AG04449 (cell line): ENCODE data around the gene MAMSTR.
A peak's percentile ranks its signal among the peaks of the same experiment; 100 is the strongest.

ENCODE experiments used
- CTCF ChIA-PET: fragments of 350-600 bp; formaldehyde crosslinking; extraction: SDS; loops from one replicate; lab custom pipeline; 2021; ENCODE audit warnings: antibody characterized with exemption; lab: Yijun Ruan, JAX
- POLR2A ChIA-PET: fragments of 400-600, 350-600 bp; formaldehyde crosslinking; extraction: SDS; loops from one replicate; lab custom pipeline; 2020; ENCODE audit warnings: antibody characterized with exemption, inconsistent platforms; lab: Yijun Ruan, JAX
- DNase-seq: peaks from one replicate; pipeline ENCODE4 v3.0.0-alpha.2; 2010; ENCODE audit warnings: low read depth, low spot score
- H3K4me3 ChIP-seq: 2 replicates; pipeline ENCODE4 v1.5.1; 2011; ENCODE audit warnings: low read depth, mild to moderate bottlenecking, control low read depth, low read length
- CTCF ChIP-seq: IDR thresholded peaks from one replicate; pipeline ENCODE4 v1.5.1; 2011; ENCODE audit warnings: mild to moderate bottlenecking, moderate library complexity, low read length, control low read depth, inconsistent platforms; ENCODE audit not compliant: insufficient read depth; ENCODE audit errors: missing control alignments

The MAMSTR gene

DNA sequence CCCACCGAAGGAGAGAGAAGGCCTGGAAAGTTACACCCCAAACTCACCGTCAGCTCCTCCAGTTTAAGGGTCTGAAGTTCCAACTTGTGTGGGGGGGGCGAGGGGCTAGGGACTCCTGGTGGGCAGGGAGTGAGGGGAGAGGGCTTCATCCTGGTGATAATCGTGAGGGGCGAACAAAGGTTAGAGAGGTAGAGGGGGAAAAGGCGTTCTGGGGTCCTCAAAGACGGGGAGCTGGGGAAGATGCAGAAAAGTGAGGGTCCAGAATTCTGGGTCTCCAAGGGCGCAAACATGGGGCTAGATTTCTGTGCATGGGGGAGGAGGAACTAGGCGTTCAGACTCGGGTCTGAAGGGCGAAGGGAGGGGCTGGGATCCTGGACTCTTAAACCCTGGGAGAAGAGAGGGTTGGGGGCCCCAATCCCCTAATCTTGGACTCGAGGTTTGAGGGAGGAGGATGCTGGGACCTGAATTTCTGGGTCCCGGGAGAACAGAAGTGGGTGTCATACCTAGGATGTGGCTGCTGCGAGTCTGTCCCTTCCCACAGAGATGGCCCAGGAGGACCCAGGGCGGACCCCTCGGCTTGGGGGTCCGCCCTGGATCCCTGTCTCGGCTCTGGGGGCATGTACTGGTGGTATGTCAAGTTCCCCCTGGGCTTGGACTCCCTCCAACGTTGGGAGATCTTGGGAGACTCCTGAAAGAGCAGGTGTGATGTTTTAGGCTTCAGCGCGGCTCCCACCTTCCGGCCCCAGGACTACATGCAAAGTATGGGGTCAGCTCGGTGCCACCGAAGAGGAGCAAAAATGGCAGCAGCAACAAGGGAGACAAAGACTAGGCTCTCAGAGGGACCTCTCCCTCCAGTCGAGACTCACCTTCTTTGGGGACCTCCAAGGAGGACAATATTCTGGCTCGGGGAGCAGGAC is 4.5 kb downstream of the MAMSTR start:
- POLR2A ChIA-PET = no interaction called here
- peak overlapping the region; percentile 63 for H3K4me3 ChIP-seq
- no peak for TF ChIP-seq CTCF
- CTCF ChIA-PET = interaction anchor here (0.7 to 3.5 kb wide), 2 partner anchors 40 to 128 kb away, joined by 3 to 23 read pairs; no protein-coding TSS in a partner anchor
- DNase-seq = no peak

GRCh38 chr19:48713864-48714755 is 5.4 kb downstream of the MAMSTR start:
- peak overlapping the region; percentile 82 for H3K4me3 ChIP-seq
- ChIA-PET POLR2A (interaction anchor here (0.5 to 1.8 kb wide), 2 partner anchors 14 to 56 kb away, joined by 3 to 7 read pairs; no protein-coding TSS in a partner anchor), CTCF (interaction anchor here (0.7 to 3.5 kb wide), 5 partner anchors 12 to 128 kb away, joined by 3 to 23 read pairs (median 5); partner anchors contain the start of gene FUT2)
- peak; percentile 93 for DNase-seq
- no peak for TF ChIP-seq CTCF

DNA sequence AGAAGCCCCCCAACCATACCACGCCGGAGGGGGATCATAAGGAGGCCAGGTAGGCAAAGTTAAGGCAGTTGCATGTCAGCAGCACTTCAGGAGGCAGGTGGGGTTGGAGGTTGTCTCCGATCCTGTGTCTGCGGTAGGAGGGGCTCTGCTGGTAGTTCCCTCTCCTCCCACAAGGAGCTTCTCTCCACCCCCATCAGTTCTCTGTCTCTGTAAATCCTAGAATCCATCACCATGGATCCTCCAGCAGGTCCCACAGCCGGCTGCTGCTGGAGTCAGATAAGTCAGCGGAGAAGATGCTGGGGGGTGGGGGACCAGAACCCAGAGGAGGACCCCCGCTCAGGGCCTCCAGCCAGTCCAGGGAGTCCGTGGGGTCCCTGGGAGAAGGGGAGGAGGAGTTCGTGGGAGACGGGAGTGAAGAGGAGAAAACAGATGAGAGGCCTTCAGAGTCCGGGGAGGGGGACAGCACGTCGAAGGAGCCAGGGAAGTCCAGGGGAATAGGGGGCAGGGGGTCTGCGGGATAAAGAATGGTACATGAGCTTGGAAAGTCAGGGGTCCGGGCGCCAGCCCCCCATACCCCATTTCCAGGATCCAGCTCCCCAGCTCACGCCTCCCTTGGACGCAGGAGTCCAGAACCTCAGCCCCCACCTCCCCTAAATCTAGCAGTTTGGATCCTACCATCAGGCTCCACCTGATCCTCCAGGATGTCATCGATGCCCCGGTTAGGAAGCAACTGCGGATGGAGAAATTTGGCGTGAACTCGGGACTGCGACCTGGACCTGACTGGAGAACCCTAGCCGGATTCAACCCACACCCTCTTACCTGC is 6.3 kb downstream of the MAMSTR start:
- CTCF ChIA-PET = interaction anchor here (0.7 to 3.5 kb wide), 7 partner anchors 11 to 68 kb away, joined by 3 to 23 read pairs (median 3); partner anchors contain the start of gene FUT2
- TF ChIP-seq CTCF = peak; percentile 50
- POLR2A ChIA-PET = interaction anchor here (1.8 kb wide), 1 partner anchor 13 kb away, joined by 7 read pairs; no protein-coding TSS in a partner anchor
- H3K4me3 ChIP-seq = peak overlapping the region; percentile 82
- DNase-seq = no peak

DNA sequence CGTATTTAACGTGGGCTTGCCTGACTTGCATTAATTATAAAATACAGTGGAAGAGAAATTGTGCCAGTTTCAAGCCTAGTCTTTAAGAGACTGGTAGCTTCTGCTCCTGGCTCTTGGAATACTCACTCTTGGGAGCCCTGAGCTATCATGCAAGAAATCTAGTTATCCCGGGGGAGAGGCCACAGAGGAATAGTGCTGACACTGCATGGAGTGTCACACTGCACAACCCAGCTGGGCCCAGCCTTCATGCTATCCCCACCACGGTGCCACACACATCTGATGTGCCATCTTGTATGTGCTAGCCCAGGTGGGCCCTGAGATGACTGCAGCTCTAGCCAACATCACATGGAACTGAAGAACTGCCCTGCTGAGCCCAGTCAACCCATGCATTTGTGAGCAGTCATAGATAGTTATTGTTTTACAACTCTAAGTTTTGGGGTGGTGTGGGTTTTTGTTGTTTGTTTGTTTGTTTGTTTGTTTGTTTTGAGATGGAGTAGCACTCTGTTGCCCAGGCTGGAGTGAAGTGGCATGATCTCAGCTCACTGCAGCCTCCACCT is 8.3 kb downstream of the MAMSTR start:
- TF ChIP-seq CTCF = no peak
- no peak for DNase-seq
- POLR2A ChIA-PET = no interaction called here
- no peak overlapping the region for H3K4me3 ChIP-seq
- CTCF ChIA-PET = interaction anchor here (1.2 kb wide), 1 partner anchor 22 kb away, joined by 3 read pairs; no protein-coding TSS in a partner anchor

DNA sequence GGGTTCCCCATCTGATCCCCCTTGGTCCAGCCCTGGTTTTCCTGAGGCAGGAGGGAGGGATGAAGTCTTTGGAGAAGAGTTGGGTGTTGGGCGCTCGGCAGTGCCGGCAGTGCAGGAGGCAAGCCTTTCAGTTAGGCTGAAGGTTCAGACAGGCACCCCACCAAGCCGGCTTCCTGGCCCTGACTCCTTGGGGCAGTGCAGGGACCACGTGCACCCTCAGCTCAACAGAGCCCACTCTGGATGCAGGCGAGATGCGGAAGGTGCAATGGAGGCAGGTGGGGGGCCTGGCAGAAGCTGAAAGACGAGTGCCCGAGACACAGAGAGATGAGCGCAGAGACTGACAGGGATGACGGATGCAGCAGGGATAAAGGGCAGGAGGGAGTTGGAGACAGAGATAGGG is 11.1 kb downstream of the MAMSTR start:
- no peak overlapping the region for H3K4me3 ChIP-seq
- DNase-seq = no peak
- POLR2A ChIA-PET = no interaction called here
- TF ChIP-seq CTCF = no peak
- CTCF ChIA-PET = no interaction called here
